Astrocyte (in vitro differentiated cells and primary cell): ENCODE results near the gene PAM. TPM values are rescaled to one million over a fixed set of nuclear protein-coding genes. Genes with fewer than 3 reads are reported as not detected.

Experiments used
- DNase-seq: peaks from one replicate; pipeline ENCODE4 v3.0.0-alpha.2; 2010; ENCODE audit warnings: low read depth
- FAIRE-seq: peaks from 2 replicates; lab custom pipeline; 2011; peaks lifted over from hg19 to GRCh38; lab: Jason Lieb, UNC
- H2AFZ ChIP-seq: 2 replicates; pipeline ENCODE4 v1.6.0; 2012; ENCODE audit warnings: low read depth, low read length, inconsistent platforms
- H3K27ac ChIP-seq: 2 replicates; pipeline ENCODE4 v1.5.1; 2011; ENCODE audit warnings: low read depth, low read length, inconsistent platforms
- H3K27me3 ChIP-seq: 2 replicates; pipeline ENCODE4 v1.6.0; 2011; ENCODE audit warnings: low read length, inconsistent platforms; ENCODE audit not compliant: insufficient read depth
- H3K36me3 ChIP-seq: 2 replicates; pipeline ENCODE4 v1.5.1; 2011; ENCODE audit warnings: low read length, inconsistent platforms; ENCODE audit not compliant: insufficient read depth
- H3K4me1 ChIP-seq: 2 replicates; pipeline ENCODE4 v1.5.1; 2011; ENCODE audit warnings: low read length, inconsistent platforms; ENCODE audit not compliant: insufficient read depth
- H3K4me2 ChIP-seq: 2 replicates; pipeline ENCODE4 v1.6.0; 2012; ENCODE audit warnings: low read length, inconsistent platforms
- H3K4me3 ChIP-seq: 2 replicates; pipeline ENCODE4 v1.5.1; 2011; ENCODE audit warnings: low read depth, mild to moderate bottlenecking, low read length, inconsistent platforms; ENCODE audit not compliant: insufficient read depth
- H3K79me2 ChIP-seq: 2 replicates; pipeline ENCODE4 v1.6.0; 2012; ENCODE audit warnings: mild to moderate bottlenecking, low read length, inconsistent platforms; ENCODE audit not compliant: insufficient read depth
- H3K9ac ChIP-seq: 2 replicates; pipeline ENCODE4 v1.6.0; 2012; ENCODE audit warnings: mild to moderate bottlenecking, low read length, inconsistent platforms
- H3K9me3 ChIP-seq: 2 replicates; pipeline ENCODE4 v1.5.1; 2012; ENCODE audit warnings: low read depth, mild to moderate bottlenecking, low read length, inconsistent platforms; ENCODE audit not compliant: insufficient read depth
- H4K20me1 ChIP-seq: 2 replicates; pipeline ENCODE4 v1.6.0; 2012; ENCODE audit warnings: low read length, inconsistent platforms; ENCODE audit not compliant: insufficient read depth
- H3K27ac Mint-ChIP-seq: one replicate; pipeline ENCODE4 v1.8.0; 2021; ENCODE audit warnings: mild to moderate bottlenecking, mixed read lengths; ENCODE audit not compliant: unreplicated experiment
- H3K27me3 Mint-ChIP-seq: one replicate; pipeline ENCODE4 v1.8.0; 2021; ENCODE audit warnings: low read depth, mixed read lengths; ENCODE audit not compliant: unreplicated experiment
- H3K36me3 Mint-ChIP-seq: one replicate; pipeline ENCODE4 v1.8.0; 2021; ENCODE audit warnings: low read depth, mixed read lengths; ENCODE audit not compliant: unreplicated experiment
- H3K4me1 Mint-ChIP-seq: one replicate; pipeline ENCODE4 v1.8.0; 2021; ENCODE audit warnings: low read depth, mixed read lengths; ENCODE audit not compliant: unreplicated experiment
- H3K4me3 Mint-ChIP-seq: one replicate; pipeline ENCODE4 v1.8.0; 2021; ENCODE audit warnings: mild to moderate bottlenecking, moderate library complexity, mixed read lengths; ENCODE audit not compliant: unreplicated experiment
- H3K9me3 Mint-ChIP-seq: one replicate; pipeline ENCODE4 v1.8.0; 2021; ENCODE audit warnings: mild to moderate bottlenecking, mixed read lengths; ENCODE audit not compliant: unreplicated experiment
- CTCF ChIP-seq: IDR thresholded peaks from 2 replicates; pipeline ENCODE4 v1.5.1; 2011; ENCODE audit warnings: low read depth, mild to moderate bottlenecking, inconsistent platforms, low read length, moderate library complexity; ENCODE audit not compliant: insufficient read depth
- EZH2 ChIP-seq: IDR thresholded peaks from 2 replicates; pipeline ENCODE4 v1.6.1; 2012; ENCODE audit warnings: mild to moderate bottlenecking, low read length, inconsistent platforms; ENCODE audit not compliant: insufficient read depth
- total RNA-seq: library from RNA; stranded (reverse); gene quantifications from 2 replicates; pipeline ENCODE4 v1.2.1, GENCODE V29; 2021

Gene PAM
- total RNA-seq, 1 donor from 2014 or later: 301 TPM

GRCh38 chr5:102957141-102957540 lies 202.0 kb downstream of the PAM start:
- Histone ChIP-seq H3K4me1 (peaks cover 14% of the 10 kb centered on the region), H3K36me3 (no peaks in the 10 kb centered on the region), H3K9ac (no peak overlapping the region), H3K79me2 (no peaks in the 10 kb centered on the region), H3K9me3 (no peaks in the 10 kb centered on the region), H3K4me3 (no peak overlapping the region), H3K4me2 (no peak overlapping the region), H2AFZ (no peak overlapping the region), H4K20me1 (no peaks in the 10 kb centered on the region), H3K27ac (no peak overlapping the region), H3K27me3 (no peaks in the 10 kb centered on the region)
- no peaks in the 10 kb centered on the region for H3K36me3 Mint-ChIP-seq
- no peaks in the 10 kb centered on the region for H3K27me3 Mint-ChIP-seq
- no peaks in the 10 kb centered on the region for H3K9me3 Mint-ChIP-seq
- H3K4me3 Mint-ChIP-seq: no peak overlapping the region
- FAIRE-seq: no peak
- H3K27ac Mint-ChIP-seq: peak overlapping the region; percentile 96
- no peak for TF ChIP-seq CTCF
- TF ChIP-seq EZH2: no peak
- H3K4me1 Mint-ChIP-seq: peaks cover 23% of the 10 kb centered on the region
- DNase-seq: no peak

GRCh38 chr5:102958481-102959011 lies 203.4 kb downstream of the PAM start:
- Mint-ChIP-seq H3K27ac (peak overlapping the region; percentile 96), H3K9me3 (no peaks in the 10 kb centered on the region), H3K36me3 (no peaks in the 10 kb centered on the region), H3K4me1 (peaks cover 23% of the 10 kb centered on the region), H3K27me3 (no peaks in the 10 kb centered on the region), H3K4me3 (peak overlapping the region; percentile 43)
- FAIRE-seq (peak; percentile 45), DNase-seq (peak; percentile 61)
- Histone ChIP-seq H3K4me1 (peaks cover 14% of the 10 kb centered on the region), H3K4me3 (no peak overlapping the region), H3K27me3 (no peaks in the 10 kb centered on the region), H4K20me1 (no peaks in the 10 kb centered on the region), H3K36me3 (no peaks in the 10 kb centered on the region), H3K27ac (peak overlapping the region; percentile 98), H3K79me2 (no peaks in the 10 kb centered on the region), H2AFZ (peak overlapping the region; percentile 20), H3K9ac (peak overlapping the region; percentile 73), H3K4me2 (peak overlapping the region; percentile 67), H3K9me3 (no peaks in the 10 kb centered on the region)
- TF ChIP-seq CTCF: no peak

- Histone ChIP-seq H3K4me2 (peak overlapping the region; percentile 67), H2AFZ (no peak overlapping the region), H3K27me3 (no peaks in the 10 kb centered on the region), H3K79me2 (no peaks in the 10 kb centered on the region), H4K20me1 (no peaks in the 10 kb centered on the region), H3K9me3 (no peaks in the 10 kb centered on the region), H3K4me1 (peaks cover 14% of the 10 kb centered on the region), H3K9ac (peak overlapping the region; percentile 73), H3K36me3 (no peaks in the 10 kb centered on the region), H3K4me3 (no peak overlapping the region), H3K27ac (peak overlapping the region; percentile 98)
- no peaks in the 10 kb centered on the region for H3K9me3 Mint-ChIP-seq
- no peak overlapping the region for H3K4me3 Mint-ChIP-seq
- peak; percentile 95 for DNase-seq
- no peaks in the 10 kb centered on the region for H3K27me3 Mint-ChIP-seq
- TF ChIP-seq CTCF (no peak), EZH2 (no peak)
- FAIRE-seq: peak; percentile 47
- no peaks in the 10 kb centered on the region for H3K36me3 Mint-ChIP-seq
- H3K27ac Mint-ChIP-seq: peak overlapping the region; percentile 96
- peaks cover 23% of the 10 kb centered on the region for H3K4me1 Mint-ChIP-seq
Observed at GRCh38 chr5:102959055-102959454, 203.9 kb downstream of the PAM start.
